ENCODE results near the gene NOTCH4. TPM values are rescaled to one million over a fixed set of nuclear protein-coding genes. Genes with fewer than 3 reads are reported as not detected.

The NOTCH4 gene
- total and polyA plus RNA-seq, 9 of the 15 experiments (the other 6 are each of a cell fraction or from before 2014, with no cell fraction given): 0.24 to 4.3 (median 1.7) TPM

GRCh38 chr6:32167761-32168262 lies 56.1 kb downstream of the NOTCH4 start (continued):
- TF ChIP-seq ZNF512 (tag; IDR thresholded peaks at IDR 0.05) (no peak), NFIX (CRISPR knock-in tag; IDR thresholded peaks at IDR 0.05; ENCODE audit: low read depth) (no peak), ZNF75A (CRISPR knock-in tag; IDR thresholded peaks at IDR 0.05) (no peak), HMGXB4 (CRISPR knock-in tag; IDR thresholded peaks at IDR 0.05) (no peak), ZNF561 (CRISPR knock-in tag; conservative IDR thresholded peaks at IDR 0.05) (no peak), ZBED1 (IDR thresholded peaks at IDR 0.05) (peak; percentile 76; the same call in 1 of the 2 replicates), FOSL1 (tag; conservative IDR thresholded peaks at IDR 0.05) (peak; percentile 57), HMBOX1 (IDR thresholded peaks at IDR 0.05) (no peak), SMARCB1 (IDR thresholded peaks at IDR 0.05; ENCODE audit: insufficient read length, low read depth) (no peak), KLF16 (IDR thresholded peaks at IDR 0.05) (peak; percentile 90), SMAD4 (CRISPR knock-in tag; conservative IDR thresholded peaks at IDR 0.05) (peak; percentile 90), TBL1XR1 (IDR thresholded peaks at IDR 0.05; ENCODE audit: low read length in 2 of 2) (peak in 1 of 2 experiments; percentile 90; a peak in 2 of 4 replicates), HNRNPL (IDR thresholded peaks at IDR 0.05; ENCODE audit: low read depth, low read length) (no peak), ZNF41 (CRISPR knock-in tag; conservative IDR thresholded peaks at IDR 0.05) (peak; percentile 74), ZBTB8A (IDR thresholded peaks at IDR 0.05; ENCODE audit: partially characterized antibody) (no peak), SIRT6 (IDR thresholded peaks at IDR 0.05; ENCODE audit: low read depth, low read length) (no peak), GTF2E2 (tag; IDR thresholded peaks at IDR 0.05) (no peak)
- TF ChIP-seq, protein P1, sequence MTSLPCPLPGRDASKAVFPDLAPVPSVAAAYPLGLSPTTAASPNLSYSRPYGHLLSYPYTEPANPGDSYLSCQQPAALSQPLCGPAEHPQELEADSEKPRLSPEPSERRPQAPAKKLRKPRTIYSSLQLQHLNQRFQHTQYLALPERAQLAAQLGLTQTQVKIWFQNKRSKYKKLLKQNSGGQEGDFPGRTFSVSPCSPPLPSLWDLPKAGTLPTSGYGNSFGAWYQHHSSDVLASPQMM (CRISPR knock-in tag; IDR thresholded peaks at IDR 0.05): no peak
- TF ChIP-seq, protein P2, sequence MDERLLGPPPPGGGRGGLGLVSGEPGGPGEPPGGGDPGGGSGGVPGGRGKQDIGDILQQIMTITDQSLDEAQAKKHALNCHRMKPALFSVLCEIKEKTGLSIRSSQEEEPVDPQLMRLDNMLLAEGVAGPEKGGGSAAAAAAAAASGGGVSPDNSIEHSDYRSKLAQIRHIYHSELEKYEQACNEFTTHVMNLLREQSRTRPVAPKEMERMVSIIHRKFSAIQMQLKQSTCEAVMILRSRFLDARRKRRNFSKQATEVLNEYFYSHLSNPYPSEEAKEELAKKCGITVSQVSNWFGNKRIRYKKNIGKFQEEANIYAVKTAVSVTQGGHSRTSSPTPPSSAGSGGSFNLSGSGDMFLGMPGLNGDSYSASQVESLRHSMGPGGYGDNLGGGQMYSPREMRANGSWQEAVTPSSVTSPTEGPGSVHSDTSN (CRISPR knock-in tag; IDR thresholded peaks at IDR 0.05; ENCODE audit: low read depth): peak; percentile 77
- TF ChIP-seq, protein P2 (tag; conservative IDR thresholded peaks at IDR 0.05; ENCODE audit: low read depth): no peak
- TF ChIP-seq, protein P3, sequence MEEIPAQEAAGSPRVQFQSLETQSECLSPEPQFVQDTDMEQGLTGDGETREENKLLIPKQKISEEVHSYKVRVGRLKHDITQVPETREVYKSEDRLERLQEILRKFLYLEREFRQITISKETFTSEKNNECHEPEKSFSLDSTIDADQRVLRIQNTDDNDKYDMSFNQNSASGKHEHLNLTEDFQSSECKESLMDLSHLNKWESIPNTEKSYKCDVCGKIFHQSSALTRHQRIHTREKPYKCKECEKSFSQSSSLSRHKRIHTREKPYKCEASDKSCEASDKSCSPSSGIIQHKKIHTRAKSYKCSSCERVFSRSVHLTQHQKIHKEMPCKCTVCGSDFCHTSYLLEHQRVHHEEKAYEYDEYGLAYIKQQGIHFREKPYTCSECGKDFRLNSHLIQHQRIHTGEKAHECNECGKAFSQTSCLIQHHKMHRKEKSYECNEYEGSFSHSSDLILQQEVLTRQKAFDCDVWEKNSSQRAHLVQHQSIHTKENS (CRISPR knock-in tag; IDR thresholded peaks at IDR 0.05): no peak

All from K562 (cell line).